K562 (cell line): Measurements from ENCODE around the gene SLC34A3. TPM values are rescaled to one million over a fixed set of nuclear protein-coding genes. Genes with fewer than 3 reads are reported as not detected.

Experiments
- BRCA1 ChIP-seq, 2 experiments: fragments of 450-650 bp in 1 of 2; sonication (generic) in 1 of 2; formaldehyde crosslinking in 1 of 2; IDR thresholded peaks; 2 replicates each; pipeline versions ENCODE4 v1.5.0 to v1.6.1; 2017 to 2020; ENCODE audit warnings: mild to moderate bottlenecking in 1 of 2, missing genetic modification reagents in 1 of 2
- CBX3 ChIP-seq, 2 experiments: IDR thresholded peaks; 1 replicate in 1 of 2; 2 replicates in 1 of 2; pipeline ENCODE4 v1.6.1; 2012; ENCODE audit warnings: inconsistent platforms in 2 of 2, low read length in 2 of 2, borderline replicate concordance in 1 of 2, control low read depth in 1 of 2
- DIDO1 ChIP-seq: fragments of 450-650 bp; IDR thresholded peaks from 2 replicates; pipeline ENCODE4 v1.6.1; 2016; ENCODE audit warnings: low read depth, missing biosample characterization, missing genetic modification characterization
- E2F3 ChIP-seq: fragments of 250-450 bp; sonication (Bioruptor Pico); IDR thresholded peaks from 2 replicates; pipeline ENCODE4 v1.4.0; 2020; ENCODE audit warnings: mild to moderate bottlenecking
- ETV5 ChIP-seq: sonication (generic); formaldehyde crosslinking; IDR thresholded peaks from 2 replicates; pipeline ENCODE4 v1.4.0; 2020; ENCODE audit warnings: low read depth, mild to moderate bottlenecking, missing genetic modification reagents
- FOXO4 ChIP-seq: fragments of 450-650 bp; formaldehyde crosslinking; IDR thresholded peaks from 2 replicates; pipeline ENCODE4 v1.4.0; 2020; ENCODE audit warnings: mild to moderate bottlenecking, moderate library complexity
- HSF4 ChIP-seq: fragments of 250-450 bp; sonication (Bioruptor Pico); IDR thresholded peaks from 2 replicates; pipeline ENCODE4 v2.1.2; 2022; ENCODE audit warnings: mild to moderate bottlenecking, moderate library complexity, borderline replicate concordance
- KAT7 ChIP-seq: sonication (generic); formaldehyde crosslinking; IDR thresholded peaks from 2 replicates; pipeline ENCODE4 v1.8.0; 2022; ENCODE audit warnings: missing genetic modification reagents, mild to moderate bottlenecking, borderline replicate concordance
- NCOA4 ChIP-seq: fragments of 450-650 bp; IDR thresholded peaks from 2 replicates; pipeline ENCODE4 v1.6.1; 2018; ENCODE audit warnings: mild to moderate bottlenecking; ENCODE audit not compliant: partially characterized antibody
- NFE2 ChIP-seq: IDR thresholded peaks from 2 replicates; pipeline ENCODE4 v1.6.1; 2014; ENCODE audit warnings: antibody characterized with exemption, low read depth
- PHF21A ChIP-seq: fragments of 450-650 bp; IDR thresholded peaks from 2 replicates; pipeline ENCODE4 v1.6.1; 2017; ENCODE audit warnings: low read depth, borderline replicate concordance
- POLR3A ChIP-seq: IDR thresholded peaks from 2 replicates; pipeline ENCODE4 v1.6.1; 2011; ENCODE audit warnings: borderline replicate concordance, mild to moderate bottlenecking, moderate library complexity; ENCODE audit not compliant: insufficient read length, insufficient read depth; ENCODE audit errors: extremely low read depth
- PRPF4 ChIP-seq: fragments of 200-400 bp; formaldehyde crosslinking; IDR thresholded peaks from one replicate; pipeline ENCODE4 v1.6.1; 2017; ENCODE audit warnings: low read length, low read depth, mild to moderate bottlenecking; ENCODE audit not compliant: insufficient read depth, poor library complexity, severe bottlenecking
- SNRNP70 ChIP-seq: fragments of 200-400 bp; formaldehyde crosslinking; optimal IDR thresholded peaks from 2 replicates; pipeline ENCODE3; 2017; ENCODE audit warnings: low read depth, low read length
- TAF1 ChIP-seq: IDR thresholded peaks from 2 replicates; pipeline ENCODE4 v1.6.1; 2011; ENCODE audit warnings: mild to moderate bottlenecking, low read length, moderate library complexity; ENCODE audit not compliant: insufficient read depth, control insufficient read depth, severe bottlenecking; ENCODE audit errors: extremely low read depth
- ZKSCAN3 ChIP-seq: fragments of 250-450 bp; sonication (Bioruptor Pico); IDR thresholded peaks from 2 replicates; pipeline ENCODE4 v1.4.0; 2020
- ZMIZ1 ChIP-seq, 2 experiments: fragments of 150-350 bp in 1 of 2; IDR thresholded peaks; 2 replicates each; pipeline ENCODE4 v1.6.1; 2012 to 2016; ENCODE audit warnings: low read depth in 2 of 2, low read length in 2 of 2, mild to moderate bottlenecking in 1 of 2, moderate library complexity in 1 of 2
- ZNF589 ChIP-seq: fragments of 200-800 bp; sonication (Bioruptor generic); IDR thresholded peaks from 2 replicates; pipeline ENCODE4 v1.6.1; 2016; ENCODE audit warnings: low read depth, missing genetic modification characterization, missing compliant biosample characterization
- ZNF639 ChIP-seq, 2 experiments: fragments of 200-800 bp in 1 of 2; sonication (Bioruptor generic) in 1 of 2; sonication (generic) in 1 of 2; formaldehyde crosslinking in 1 of 2; IDR thresholded peaks in 1 of 2; conservative IDR thresholded peaks in 1 of 2; 2 replicates each; pipeline versions ENCODE4 v1.5.0 to v1.6.1; 2016 to 2020; ENCODE audit warnings: missing compliant biosample characterization in 1 of 2, missing genetic modification characterization in 1 of 2, missing genetic modification reagents in 1 of 2
- ZNF785 ChIP-seq: fragments of 250-450 bp; sonication (Bioruptor Pico); IDR thresholded peaks from 2 replicates; pipeline ENCODE4 v1.4.0; 2020; ENCODE audit warnings: mild to moderate bottlenecking
- polyA plus RNA-seq, 8 experiments: library from polyadenylated mRNA; depleted of rRNA in 4 of 8; stranded (reverse) in 5 of 8; unstranded in 3 of 8; fragments of >200 nt; fragmentation: Nextera tagmentation in 2 of 8; fragmentation: Illumina TruSeq in 1 of 8; extraction: Ambion mirVana in 2 of 8; extraction: Trizol in 1 of 8; gene quantifications; 2 replicates each; pipeline versions ENCODE4 v1.2.1 to v1.2.3, GENCODE V29; 2011 to 2014; ENCODE audit warnings: inconsistent platforms in 1 of 8, missing spikeins in 1 of 8
- total RNA-seq, 7 experiments: library from RNA; depleted of rRNA in 6 of 7; stranded (reverse); fragments of >200 nt in 6 of 7; fragmentation: Illumina TruSeq in 2 of 7; extraction: Trizol in 2 of 7; gene quantifications; 2 replicates each; pipeline versions ENCODE4 v1.2.1 to v1.2.3, GENCODE V29; 2011 to 2021; ENCODE audit warnings: low replicate concordance in 1 of 7

The SLC34A3 gene
- total and polyA plus RNA-seq, 9 of the 15 experiments (the other 6 are each of a cell fraction or from before 2014, with no cell fraction given) = not detected

- TF ChIP-seq ZMIZ1 (IDR thresholded peaks at IDR 0.05; ENCODE audit: low read depth in 2 of 2, low read length in 2 of 2) (0 out of 4 replicates have a peak, but pooled peaks of 1 of the 2 experiments have one; percentile 14), NFE2 (peak; percentile 77), CBX3 (IDR thresholded peaks at IDR 0.05; ENCODE audit: borderline replicate concordance in 1 of 2, low read length in 2 of 2) (peak in 1 of 2 experiments; percentile 45; a peak in 1 of 3 replicates), TAF1 (peak; percentile 50), ZNF589 (CRISPR knock-in tag) (peak; percentile 56; the same call in 1 of the 2 replicates), ETV5 (CRISPR knock-in tag) (peak; percentile 80; the same call in 1 of the 2 replicates), PHF21A (no peak), E2F3 (peak; percentile 73; the same call in 1 of the 2 replicates), ZKSCAN3 (CRISPR knock-in tag) (no peak), BRCA1 (IDR thresholded peaks at IDR 0.05) (no peak), BRCA1 (CRISPR knock-in tag; IDR thresholded peaks at IDR 0.05) (no peak), POLR3A (no peak), DIDO1 (no peak), ZNF785 (no peak), NCOA4 (no peak), FOXO4 (CRISPR knock-in tag) (peak; percentile 81; the same call in 1 of the 2 replicates), KAT7 (CRISPR knock-in tag) (no peak), HSF4 (CRISPR knock-in tag) (no peak), ZNF639 (CRISPR knock-in tag; conservative IDR thresholded peaks at IDR 0.05 in 1 of 2, IDR thresholded peaks at IDR 0.05 in 1 of 2) (0 out of 4 replicates have a peak, but pooled peaks of 1 of the 2 experiments have one; percentile 72), SNRNP70 (no peak), PRPF4 (no peak)
Observed at GRCh38 chr9:137218754-137219271, 11.9 kb upstream of the SLC34A3 start (continued).
